Gastroesophageal sphincter (tissue), 4 donors: ENCODE data around the gene GATB. TPM values are rescaled to one million over a fixed set of nuclear protein-coding genes. Genes with fewer than 3 reads are reported as not detected.
A peak's percentile ranks its signal among the peaks of the same experiment; 100 is the strongest.

Experiments
- ATAC-seq: fragments of 150-250 bp; one replicate; pipeline ENCODE4 v1.9.1; 2016; ENCODE audit warnings: mild to moderate bottlenecking, moderate library complexity
- H3K27ac ChIP-seq, 4 donors: fragments of 200-600 bp; sonication (generic) in 3 of 4; 1 replicate in 3 of 4; 2 replicates in 1 of 4; pipeline ENCODE4 v1.5.1; 2016 to 2019
- H3K27me3 ChIP-seq: fragments of 200-600 bp; sonication (generic); one replicate; pipeline ENCODE4 v1.5.1; 2019
- H3K36me3 ChIP-seq, 2 donors: fragments of 200-600 bp; sonication (generic); one replicate each; pipeline ENCODE4 v1.5.1; 2019; ENCODE audit warnings: control low read depth in 1 of 2
- H3K4me1 ChIP-seq, 3 donors: fragments of 200-600 bp; sonication (generic); 1 replicate in 2 of 3; 2 replicates in 1 of 3; pipeline ENCODE4 v1.5.1; 2016 to 2019; ENCODE audit warnings: control low read depth in 2 of 3
- H3K4me3 ChIP-seq, 2 donors: fragments of 200-600 bp; sonication (generic); one replicate each; pipeline ENCODE4 v1.5.1; 2019; ENCODE audit warnings: mild to moderate bottlenecking in 1 of 2, moderate library complexity in 1 of 2
- H3K9me3 ChIP-seq, 3 donors: fragments of 200-600 bp; sonication (generic); one replicate each; pipeline ENCODE4 v1.5.1; 2017 to 2019; ENCODE audit warnings: control low read depth in 2 of 3
- EP300 ChIP-seq: sonication (generic); formaldehyde crosslinking; IDR thresholded peaks from one replicate; pipeline ENCODE4 v1.6.1; 2017; ENCODE audit warnings: antibody characterized with exemption, mild to moderate bottlenecking
- POLR2A ChIP-seq, 2 donors: fragments of 450-650 bp; IDR thresholded peaks; one replicate each; pipeline ENCODE4 v1.6.1; 2017; ENCODE audit warnings: antibody characterized with exemption in 2 of 2, mild to moderate bottlenecking in 2 of 2, moderate library complexity in 1 of 2
- POLR2AphosphoS5 ChIP-seq: sonication (generic); formaldehyde crosslinking; IDR thresholded peaks from one replicate; pipeline ENCODE4 v1.6.1; 2017; ENCODE audit warnings: antibody characterized with exemption
- WGBS, 2 donors: methylation state at CpG; one replicate each; pipeline ENCODE4 v1.1.5; 2018; ENCODE audit warnings: low coverage in 1 of 2; 5-methylcytosine and 5-hydroxymethylcytosine counted together
- total RNA-seq, 4 donors: library from RNA; depleted of rRNA; stranded (reverse); fragments of >200 nt; gene quantifications; one replicate each; pipeline ENCODE4 v1.1.0, GENCODE V29; 2016
- TF ChIP-seq, protein P1 (sequence below), 4 experiments: fragments of 200-600 bp in 2 of 4; fragments of 450-650 bp in 2 of 4; sonication (generic) in 1 of 4; IDR thresholded peaks; one replicate each; pipeline ENCODE4 v1.5.1; 2017 to 2019; ENCODE audit warnings: antibody characterized with exemption in 4 of 4, mild to moderate bottlenecking in 2 of 4, moderate library complexity in 2 of 4

Gene GATB
- total RNA-seq, 4 donors from 2014 or later, result 10.6 to 22.4 (median 16.6) TPM

DNA sequence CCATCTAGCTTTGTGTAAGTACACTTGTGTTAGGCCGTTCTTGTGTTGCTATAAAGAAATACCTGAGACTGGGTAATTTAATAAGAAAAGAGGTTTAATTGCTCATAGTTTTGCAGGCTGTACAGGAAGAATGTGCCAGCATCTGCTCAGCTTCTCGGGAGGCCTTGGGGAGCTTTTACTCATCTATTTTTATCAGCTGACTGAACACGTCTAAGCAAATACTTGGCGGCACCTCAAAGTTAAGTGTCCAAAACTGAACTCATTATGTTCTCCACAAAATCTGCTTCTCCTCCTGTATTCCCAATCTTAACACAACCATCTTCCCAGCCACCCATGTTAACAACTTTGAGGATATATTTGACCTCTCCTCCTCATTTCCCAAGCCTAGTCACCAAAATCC, 42.4 kb upstream of the GATB start:
- no peak for ATAC-seq
- Histone ChIP-seq H3K4me3 (no peak overlapping the region), H3K4me1 (peaks cover 0 to 23% (median 0%) of the 10 kb centered on the region in 3 donors), H3K27me3 (no peaks in the 10 kb centered on the region), H3K36me3 (no peaks in the 10 kb centered on the region), H3K9me3 (no peaks in the 10 kb centered on the region), H3K27ac (no peak overlapping the region)
- 56 to 75% methylated on average over 4 of the region's 4 CpGs for WGBS, 2 donors
- TF ChIP-seq POLR2AphosphoS5 (no peak), EP300 (no peak), POLR2A (IDR thresholded peaks at IDR 0.05) (no peak)
- TF ChIP-seq, protein P1, sequence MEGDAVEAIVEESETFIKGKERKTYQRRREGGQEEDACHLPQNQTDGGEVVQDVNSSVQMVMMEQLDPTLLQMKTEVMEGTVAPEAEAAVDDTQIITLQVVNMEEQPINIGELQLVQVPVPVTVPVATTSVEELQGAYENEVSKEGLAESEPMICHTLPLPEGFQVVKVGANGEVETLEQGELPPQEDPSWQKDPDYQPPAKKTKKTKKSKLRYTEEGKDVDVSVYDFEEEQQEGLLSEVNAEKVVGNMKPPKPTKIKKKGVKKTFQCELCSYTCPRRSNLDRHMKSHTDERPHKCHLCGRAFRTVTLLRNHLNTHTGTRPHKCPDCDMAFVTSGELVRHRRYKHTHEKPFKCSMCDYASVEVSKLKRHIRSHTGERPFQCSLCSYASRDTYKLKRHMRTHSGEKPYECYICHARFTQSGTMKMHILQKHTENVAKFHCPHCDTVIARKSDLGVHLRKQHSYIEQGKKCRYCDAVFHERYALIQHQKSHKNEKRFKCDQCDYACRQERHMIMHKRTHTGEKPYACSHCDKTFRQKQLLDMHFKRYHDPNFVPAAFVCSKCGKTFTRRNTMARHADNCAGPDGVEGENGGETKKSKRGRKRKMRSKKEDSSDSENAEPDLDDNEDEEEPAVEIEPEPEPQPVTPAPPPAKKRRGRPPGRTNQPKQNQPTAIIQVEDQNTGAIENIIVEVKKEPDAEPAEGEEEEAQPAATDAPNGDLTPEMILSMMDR (IDR thresholded peaks at IDR 0.05), result no peak

DNA sequence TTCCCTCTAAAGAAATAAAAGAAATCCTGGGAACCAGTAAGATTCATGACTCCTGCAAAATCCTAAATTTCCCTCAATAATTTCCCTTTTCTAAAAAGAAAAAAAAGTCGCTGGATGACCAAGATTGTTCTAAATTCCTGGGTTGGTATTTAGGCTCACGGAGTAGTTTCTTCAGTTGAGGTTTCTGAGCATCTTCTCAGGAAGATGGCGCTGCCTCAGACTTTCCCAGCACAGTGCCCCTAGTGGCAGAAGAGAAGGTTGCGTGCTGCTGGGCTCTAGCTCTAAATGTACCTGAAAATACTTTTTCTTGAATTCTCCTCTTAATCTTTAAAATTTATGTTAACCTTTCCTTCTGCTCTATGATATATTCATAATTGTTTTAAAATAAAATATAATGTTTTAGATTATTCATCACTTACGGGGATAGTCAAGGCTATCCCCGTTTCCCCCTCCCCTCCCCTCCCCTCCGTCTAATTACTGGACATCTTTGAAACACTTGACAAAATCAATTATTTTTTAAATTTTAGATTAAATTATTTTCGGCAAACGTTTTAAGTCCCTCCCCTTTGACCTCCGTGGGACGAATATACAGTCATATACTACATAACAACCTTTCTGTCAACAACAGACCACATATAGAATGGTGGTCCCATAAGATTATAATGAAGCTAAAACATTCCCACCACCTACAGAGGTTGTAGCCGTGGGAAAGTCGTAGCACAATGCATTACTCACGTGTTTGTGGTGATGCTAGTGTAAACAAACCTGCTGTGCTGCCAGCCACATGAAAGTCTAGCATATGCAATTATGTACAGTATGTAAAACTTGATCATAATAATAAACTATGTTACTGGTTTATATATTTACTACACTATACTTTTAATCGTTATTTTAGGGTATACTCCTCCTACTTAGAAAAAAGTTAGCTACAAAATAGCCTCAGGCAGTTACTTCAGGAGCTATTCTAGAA, 41.0 kb upstream of the GATB start:
- Histone ChIP-seq H3K27me3 (no peaks in the 10 kb centered on the region), H3K36me3 (no peaks in the 10 kb centered on the region), H3K4me1 (peaks cover 0 to 9% (median 0%) of the 10 kb centered on the region in 3 donors), H3K27ac (no peak overlapping the region), H3K4me3 (no peak overlapping the region), H3K9me3 (no peaks in the 10 kb centered on the region)
- TF ChIP-seq, protein P1 (IDR thresholded peaks at IDR 0.05), result peak; percentile 38 to 65 (median 49)
- no peak for TF ChIP-seq POLR2A (IDR thresholded peaks at IDR 0.05)
- ATAC-seq, result no peak
- WGBS, 2 donors, result 67 to 75% methylated on average over 15 of the region's 15 CpGs

DNA sequence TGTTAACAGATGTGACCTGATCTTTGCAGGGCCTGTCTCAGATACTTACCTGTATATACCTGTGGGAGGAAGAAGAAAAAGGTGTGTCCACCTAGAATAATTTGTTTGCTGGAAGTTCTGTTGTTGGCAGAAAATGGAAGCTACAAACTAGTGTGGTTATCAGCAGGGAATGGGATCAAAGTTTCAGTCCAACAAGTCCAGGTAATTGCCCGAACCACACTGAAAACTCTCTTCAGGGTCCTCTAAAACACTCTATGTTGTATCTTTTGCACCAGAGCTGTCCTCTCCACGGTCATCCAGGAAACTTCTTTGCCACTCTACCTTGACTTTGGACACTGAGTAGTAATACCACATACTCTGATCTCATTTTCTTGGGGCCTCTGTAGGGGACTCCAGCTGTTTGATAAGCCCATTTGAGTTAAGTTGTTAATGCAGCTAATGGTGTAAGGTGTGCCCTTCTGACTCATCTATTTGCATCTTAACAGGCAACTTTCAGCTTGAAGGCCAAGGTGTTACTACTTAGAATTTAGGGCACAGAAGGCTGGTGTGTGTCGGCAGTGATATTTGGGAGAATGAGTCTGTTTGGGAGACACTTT, 38.7 kb upstream of the GATB start:
- 78 to 79% methylated on average over 3 of the region's 3 CpGs for WGBS, 2 donors

DNA sequence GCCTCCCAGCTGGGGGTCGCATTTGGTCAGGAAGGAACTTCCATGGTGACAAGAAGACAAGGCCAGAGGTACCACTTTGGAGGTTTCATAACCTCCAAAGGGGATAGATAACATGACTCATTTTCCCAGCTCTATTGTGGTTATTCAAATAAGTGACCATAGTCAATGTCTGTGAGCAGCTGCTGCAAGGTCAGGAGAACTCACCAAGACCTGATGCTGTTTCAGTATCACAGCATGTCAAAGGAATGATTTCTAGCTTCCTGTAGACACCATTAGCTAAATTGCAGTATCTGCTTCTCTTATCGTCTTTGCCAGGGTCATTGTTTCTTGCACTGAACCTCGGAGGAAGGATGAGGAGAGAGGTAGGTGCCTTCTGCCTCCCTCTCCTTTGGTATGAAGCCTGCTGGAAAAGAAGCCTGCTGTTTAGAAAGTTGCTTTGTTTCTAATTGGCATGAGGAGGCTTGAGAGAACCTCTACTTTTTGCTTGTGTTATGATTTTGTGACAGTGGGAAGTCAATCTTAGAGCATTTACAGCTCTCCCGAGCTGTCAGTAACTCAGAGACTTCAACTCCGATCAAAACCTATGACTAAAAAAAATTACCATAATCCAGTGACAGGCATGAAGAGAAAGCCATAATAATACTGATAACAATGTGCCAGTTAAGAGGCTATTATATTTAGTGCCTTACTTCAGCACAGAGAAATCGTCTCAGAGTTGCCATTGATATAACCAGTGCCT, 38.0 kb upstream of the GATB start:
- no peak overlapping the region for H3K4me3 ChIP-seq
- 69 to 92% methylated on average over 6 of the region's 6 CpGs for WGBS, 2 donors
- H3K4me1 ChIP-seq, result no peaks in the 10 kb centered on the region
- H3K27me3 ChIP-seq, result no peaks in the 10 kb centered on the region
- TF ChIP-seq POLR2A (IDR thresholded peaks at IDR 0.05), result no peak
- TF ChIP-seq, protein P1 (IDR thresholded peaks at IDR 0.05), result no peak
- no peak for TF ChIP-seq POLR2AphosphoS5
- TF ChIP-seq EP300, result no peak
- no peaks in the 10 kb centered on the region for H3K9me3 ChIP-seq
- no peak overlapping the region for H3K27ac ChIP-seq
- no peaks in the 10 kb centered on the region for H3K36me3 ChIP-seq
- no peak for ATAC-seq

More for the DNA sequence above, 38.7 kb upstream of the GATB start:
- Histone ChIP-seq H3K4me3 (no peak overlapping the region), H3K27ac (no peak overlapping the region), H3K27me3 (no peaks in the 10 kb centered on the region), H3K4me1 (no peaks in the 10 kb centered on the region), H3K36me3 (no peaks in the 10 kb centered on the region), H3K9me3 (no peaks in the 10 kb centered on the region)
- ATAC-seq, result no peak
- TF ChIP-seq POLR2AphosphoS5 (no peak), POLR2A (IDR thresholded peaks at IDR 0.05) (no peak), EP300 (no peak)
- TF ChIP-seq, protein P1 (IDR thresholded peaks at IDR 0.05), result no peak
